GM21576 (cell line): Measurements from ENCODE around the gene GTF2A2.
"Not testable (repeated sequence)": the region's sequence is repeated elsewhere in the genome, so short reads cannot be mapped to it uniquely, and the experiment has no call there.

ENCODE experiments used
- ATAC-seq: cut with Tn5 transposase; IDR thresholded peaks from one replicate; pipeline ENCODE4 v1.9.1; 2021; ENCODE audit warnings: mild to moderate bottlenecking, moderate library complexity; ENCODE audit not compliant: unreplicated experiment

Gene GTF2A2

DNA sequence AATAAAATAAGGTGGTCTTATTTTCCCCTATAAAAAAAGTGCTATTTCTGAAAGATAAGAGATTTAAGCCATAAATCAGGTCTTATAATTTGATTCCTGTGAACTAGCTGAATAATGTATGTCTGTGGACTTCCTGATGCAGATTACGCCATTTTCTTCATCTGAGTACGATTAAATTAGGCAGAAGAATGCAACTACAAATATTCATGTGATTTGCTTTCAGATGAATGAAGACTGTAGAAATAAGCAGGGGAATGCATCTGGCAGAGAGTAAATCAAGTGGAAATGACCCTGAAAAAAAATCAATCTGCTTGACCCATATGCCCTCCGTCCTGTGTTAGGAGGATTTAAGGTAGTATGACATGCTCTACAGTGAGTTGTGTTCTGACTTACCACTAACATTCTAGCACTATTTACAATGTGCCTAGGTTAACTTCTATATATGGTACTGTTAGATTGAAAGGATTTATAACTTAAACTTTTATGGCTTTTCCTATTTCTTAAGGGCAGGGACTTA lies 17.1 kb upstream of the GTF2A2 start:
- ATAC-seq: no peak

DNA sequence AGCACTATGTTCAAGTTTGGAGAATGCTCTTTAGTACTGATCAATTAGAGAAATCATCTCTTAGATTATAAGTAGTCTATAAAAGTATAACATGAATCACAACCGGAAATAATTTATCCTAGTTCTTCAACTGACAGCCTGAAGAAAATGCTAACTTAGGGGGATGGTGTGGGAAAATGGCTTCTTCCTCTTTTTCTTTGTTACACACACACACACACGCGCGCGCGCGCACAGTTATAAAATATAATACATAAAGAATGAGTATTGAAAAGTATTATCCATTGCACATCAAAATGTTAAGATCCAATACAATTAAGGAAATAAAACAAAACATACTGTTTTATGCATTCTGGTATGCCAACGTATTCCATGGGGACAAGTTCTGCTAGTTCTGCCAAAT lies 11.2 kb upstream of the GTF2A2 start:
- ATAC-seq: no peak

DNA sequence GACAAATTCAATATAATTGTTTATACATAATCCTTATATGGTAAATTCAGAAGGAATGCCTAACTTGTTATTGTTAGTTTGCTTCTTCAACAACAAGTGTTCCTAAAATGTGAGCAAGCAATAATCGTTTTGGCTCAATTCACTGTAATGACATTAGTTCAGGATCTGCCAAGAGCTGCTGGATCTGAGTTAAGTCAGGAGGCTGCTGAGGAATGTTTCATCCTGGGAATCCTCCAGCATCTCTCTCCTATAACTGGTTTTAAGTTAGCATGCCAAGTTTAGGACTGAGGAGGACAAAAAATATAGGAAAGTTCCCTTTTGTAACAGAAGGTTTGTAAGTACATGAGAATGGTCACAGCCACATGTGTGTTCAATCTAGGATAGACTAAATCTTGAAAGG lies 4.9 kb upstream of the GTF2A2 start:
- no peak for ATAC-seq

DNA sequence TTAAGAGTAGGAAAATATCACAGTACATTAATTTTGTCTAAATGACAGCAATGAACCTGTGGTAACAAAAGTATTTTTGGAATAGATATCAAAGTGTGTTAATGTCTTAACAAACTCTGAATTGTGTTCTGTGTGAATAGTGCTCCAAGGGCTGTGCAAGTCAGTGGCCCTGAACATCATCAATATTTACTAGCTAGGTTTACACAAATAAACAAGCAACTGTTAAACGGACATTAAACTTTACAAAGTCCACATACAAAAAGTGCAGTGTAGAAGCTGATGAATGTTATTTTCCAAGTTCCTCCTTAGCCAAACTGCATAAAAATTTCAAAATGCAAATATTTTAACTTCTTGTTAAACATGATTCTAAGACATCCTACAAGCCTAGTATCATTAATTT lies 2.1 kb upstream of the GTF2A2 start:
- ATAC-seq: no peak

DNA sequence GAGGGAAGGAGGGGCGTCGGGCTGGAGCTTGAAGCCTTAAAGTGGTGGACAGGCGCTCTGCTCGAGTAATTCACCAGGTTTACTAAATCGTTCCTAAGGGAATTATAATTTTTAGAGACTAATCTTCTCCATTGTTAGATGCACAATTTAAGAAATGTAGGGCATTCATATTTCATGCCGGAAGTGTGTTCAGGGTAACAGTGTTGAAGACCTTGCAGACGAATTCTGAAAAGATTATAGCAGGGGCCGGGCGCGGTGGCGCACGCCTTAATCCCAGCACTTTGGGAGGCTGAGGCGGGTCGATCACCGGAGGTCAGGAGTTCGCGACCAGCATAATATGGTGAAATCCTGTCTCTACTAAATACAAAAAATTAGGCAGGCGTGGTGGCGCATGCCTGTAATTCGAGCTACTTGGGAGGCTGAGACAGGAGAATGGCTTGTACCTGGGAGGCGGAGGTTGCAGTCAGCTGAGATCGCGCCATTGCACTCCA lies 365 bp upstream of the GTF2A2 start:
- ATAC-seq: no peak

DNA sequence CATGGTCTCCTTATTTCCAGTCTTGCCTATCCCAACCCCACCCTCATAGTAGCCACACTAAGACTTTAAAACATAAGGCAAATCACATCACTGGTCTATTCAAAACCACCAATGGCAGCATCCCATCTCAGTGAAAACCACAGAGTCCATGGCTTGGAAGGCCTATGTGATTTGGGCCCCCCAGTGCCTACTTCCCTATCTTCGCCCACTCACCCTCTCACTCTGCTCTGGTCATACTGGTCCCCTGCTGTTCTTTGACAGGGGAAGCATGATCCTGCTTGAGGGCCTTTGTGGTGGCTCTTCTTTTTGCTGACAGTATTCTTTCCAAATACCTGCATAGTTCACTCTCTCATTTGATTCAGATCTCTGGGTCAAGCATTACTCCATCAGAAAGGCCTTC lies 3.3 kb downstream of the GTF2A2 start:
- no peak for ATAC-seq

DNA sequence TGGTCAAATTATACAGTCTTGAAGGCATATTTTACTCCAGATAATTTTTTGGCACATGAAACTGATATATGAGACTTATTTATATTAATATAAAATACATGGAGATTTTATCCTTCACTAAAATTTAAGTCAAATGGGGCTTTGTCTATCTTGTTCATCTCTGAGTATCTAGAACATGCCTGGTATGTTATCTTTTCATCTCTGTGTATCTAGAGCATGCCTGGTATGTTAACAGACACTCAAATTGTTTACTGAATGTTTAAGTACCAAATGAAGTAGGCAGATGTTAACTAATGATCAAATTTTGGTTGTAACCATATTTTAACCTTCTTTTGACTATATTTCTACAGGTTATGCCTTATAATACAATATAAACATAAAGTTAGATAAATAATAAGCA lies 7.7 kb downstream of the GTF2A2 start:
- ATAC-seq: no peak

DNA sequence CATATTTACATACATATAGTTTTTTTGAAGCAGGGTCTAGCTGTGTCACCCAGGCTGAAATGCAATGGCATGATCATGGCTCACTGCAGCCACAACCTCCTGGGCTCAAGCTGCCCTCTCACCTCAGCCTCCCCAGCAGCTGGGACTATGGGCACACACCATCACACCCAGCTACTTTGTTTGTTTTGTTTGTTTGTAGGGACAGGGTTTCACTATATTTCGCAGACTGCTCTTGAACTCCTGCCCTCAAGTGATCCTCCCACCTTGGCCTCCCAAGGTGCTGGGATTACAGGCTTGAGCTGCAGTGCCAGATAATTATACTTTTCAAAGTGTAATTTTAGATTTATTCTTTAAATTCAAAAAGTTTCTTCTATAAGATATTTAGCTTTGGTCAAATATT lies 10.2 kb downstream of the GTF2A2 start:
- no peak for ATAC-seq

DNA sequence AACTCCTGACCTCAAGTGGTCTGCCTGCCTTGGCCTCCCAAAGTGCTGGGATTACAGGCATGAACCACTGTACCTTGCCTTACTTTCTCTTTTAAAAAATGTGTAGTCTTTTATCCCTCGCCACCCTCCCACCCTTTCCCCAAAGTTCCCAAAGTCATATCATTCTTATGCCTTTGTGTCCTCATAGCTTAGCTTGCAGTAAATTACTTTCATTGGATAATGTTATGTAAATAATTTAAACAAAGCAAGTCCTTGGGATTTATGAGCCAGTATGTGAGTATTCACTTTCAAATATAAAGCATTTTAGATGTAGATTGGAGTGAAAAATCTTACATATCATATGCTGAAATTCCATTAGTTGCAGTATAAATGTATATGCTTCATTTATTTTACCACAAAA lies 11.0 kb downstream of the GTF2A2 start:
- no peak for ATAC-seq

DNA sequence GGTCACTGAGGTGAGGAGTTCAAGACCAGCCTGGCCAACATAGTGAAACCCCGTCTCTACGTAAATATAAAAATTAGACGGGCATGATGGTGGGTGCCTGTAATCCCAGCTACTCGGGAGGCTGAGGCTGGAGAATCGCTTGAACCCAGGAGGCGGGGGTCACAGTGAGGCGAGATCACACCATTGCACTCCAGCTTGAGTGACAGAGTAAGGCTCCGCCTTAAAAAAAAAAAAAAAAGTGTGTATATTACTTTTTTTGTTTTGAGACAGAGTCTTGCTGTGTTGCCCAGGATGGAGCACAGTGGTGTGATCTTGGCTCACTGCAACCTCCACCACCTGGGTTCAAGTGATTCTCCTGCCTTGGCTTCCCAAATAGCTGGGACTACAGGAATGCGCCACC lies 11.5 kb downstream of the GTF2A2 start:
- not testable (repeated sequence) for ATAC-seq

DNA sequence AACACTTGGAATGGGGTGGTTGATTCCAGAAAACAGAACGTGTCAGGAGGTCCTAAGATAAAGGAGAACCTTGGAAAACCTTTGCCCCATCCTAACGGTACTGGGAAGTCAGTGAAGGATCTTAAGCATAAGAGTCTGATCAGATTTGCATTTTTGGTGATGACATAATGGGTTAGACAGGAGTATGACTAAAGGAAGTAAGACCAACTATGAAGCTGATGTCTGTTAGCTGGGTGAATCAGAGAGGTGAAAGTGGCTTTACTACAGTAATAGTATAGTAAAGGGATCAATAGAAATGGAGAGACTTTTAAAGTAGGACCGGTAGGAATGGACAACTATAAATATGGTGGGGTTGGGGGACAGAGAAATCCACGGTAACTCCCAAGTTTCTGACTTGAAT lies 12.6 kb downstream of the GTF2A2 start:
- no peak for ATAC-seq

DNA sequence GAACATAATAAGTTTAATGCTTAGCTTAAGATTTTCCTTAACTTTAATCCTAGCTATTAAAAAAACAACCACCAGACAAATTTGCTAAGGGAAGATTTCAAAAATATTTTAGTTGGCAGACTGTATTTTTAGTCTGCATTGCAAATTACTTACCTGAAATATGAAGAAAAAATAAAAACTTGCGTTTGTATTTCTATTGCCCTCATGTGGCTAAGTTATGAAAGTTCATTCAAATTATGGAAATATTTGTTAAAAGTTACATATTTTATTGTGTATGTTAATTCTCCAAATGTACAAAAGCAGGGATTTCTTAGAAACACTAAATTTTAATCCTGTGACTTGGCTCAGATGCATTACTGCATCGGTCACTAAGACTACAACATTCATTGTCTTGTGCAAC lies 15.0 kb downstream of the GTF2A2 start:
- ATAC-seq: no peak

DNA sequence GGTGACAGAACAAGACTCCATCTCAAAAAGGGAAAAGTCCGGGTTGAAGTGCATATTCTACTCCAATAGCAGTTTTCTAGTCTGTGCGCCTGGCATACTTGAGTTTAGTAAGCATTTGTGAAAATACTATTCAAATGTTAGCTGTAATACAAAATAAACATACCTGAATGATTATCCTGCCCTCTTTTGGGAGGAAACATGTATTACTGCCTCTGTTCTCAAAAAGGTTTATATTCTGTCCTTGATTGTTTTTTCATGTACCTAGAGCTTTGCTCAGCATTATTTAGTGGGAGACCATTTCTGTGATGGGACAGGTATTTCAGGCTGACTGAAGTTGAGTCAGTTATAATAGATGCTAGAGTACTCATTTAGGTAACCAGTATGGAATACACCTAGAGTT lies 19.8 kb downstream of the GTF2A2 start:
- ATAC-seq: not testable (repeated sequence)

DNA sequence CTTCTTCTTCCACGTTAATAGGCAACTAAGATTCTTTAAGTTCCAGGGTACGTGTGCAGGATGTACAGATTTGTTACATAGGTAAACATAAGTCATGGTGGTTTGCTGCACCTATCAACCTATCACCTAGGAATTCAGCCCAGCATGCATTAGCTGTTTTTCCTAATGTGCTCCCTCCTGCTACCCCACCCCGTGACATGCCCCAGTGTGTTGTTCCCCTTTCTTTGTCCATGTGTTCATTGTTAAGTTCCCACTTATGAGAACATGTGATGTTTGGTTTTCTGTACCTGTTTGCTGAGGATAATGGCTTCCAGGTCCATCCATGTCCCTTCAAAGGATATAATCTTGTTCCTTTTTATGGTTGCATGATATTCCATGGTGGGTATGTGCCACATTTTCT lies 21.1 kb downstream of the GTF2A2 start:
- ATAC-seq: no peak

DNA sequence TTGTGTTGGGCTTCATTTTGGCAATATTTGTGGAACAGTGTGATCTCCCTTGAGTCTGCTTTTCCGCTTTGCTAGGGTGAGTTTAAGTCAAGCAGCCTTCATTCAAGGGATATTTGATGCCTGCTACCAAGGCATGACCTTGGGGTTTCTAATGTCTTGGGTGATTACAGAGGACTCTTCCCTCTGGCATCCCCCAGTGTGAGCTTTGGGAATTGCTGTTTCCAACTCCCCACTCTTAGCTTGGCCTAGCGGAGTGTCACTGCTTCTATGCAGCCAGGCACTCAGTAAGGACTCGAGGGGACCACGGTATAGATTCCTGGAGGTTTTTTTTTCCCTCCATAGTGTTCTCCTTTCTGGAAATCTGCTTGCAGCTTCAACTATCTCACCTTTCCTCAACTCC lies 24.6 kb downstream of the GTF2A2 start:
- no peak for ATAC-seq

DNA sequence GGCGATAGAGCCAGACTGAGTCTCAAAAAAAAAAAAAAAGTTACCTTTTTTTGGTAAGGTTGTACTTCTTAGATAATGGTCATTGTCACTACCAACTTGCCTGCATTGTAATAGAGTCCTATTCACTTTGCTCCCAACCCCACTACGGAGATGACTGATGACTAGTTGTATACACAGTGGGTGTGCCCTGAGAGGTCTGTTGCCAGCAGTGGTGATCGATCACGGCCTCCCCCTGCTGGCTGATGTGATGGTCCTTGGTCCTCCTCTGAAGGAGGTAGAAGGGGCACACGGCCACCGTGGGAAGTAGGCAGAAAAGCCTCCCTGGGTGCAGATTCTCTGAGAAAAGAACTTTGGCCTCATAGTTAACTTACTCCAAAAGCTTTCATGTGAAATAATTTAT lies 35.0 kb downstream of the GTF2A2 start:
- no peak for ATAC-seq

DNA sequence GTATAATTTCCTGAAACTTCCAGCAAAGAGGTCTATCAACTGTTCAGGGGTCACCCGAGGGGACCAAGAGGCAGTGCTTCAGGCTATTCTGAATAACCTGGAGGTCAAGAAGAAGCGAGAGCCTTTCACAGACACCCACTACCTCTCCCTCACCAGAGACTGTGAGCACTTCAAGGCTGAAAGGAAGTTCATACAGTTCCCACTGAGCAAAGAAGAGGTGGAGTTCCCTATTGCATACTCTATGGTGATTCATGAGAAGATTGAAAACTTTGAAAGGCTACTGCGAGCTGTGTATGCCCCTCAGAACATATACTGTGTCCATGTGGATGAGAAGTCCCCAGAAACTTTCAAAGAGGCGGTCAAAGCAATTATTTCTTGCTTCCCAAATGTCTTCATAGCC lies 38.9 kb downstream of the GTF2A2 start:
- ATAC-seq: no peak

DNA sequence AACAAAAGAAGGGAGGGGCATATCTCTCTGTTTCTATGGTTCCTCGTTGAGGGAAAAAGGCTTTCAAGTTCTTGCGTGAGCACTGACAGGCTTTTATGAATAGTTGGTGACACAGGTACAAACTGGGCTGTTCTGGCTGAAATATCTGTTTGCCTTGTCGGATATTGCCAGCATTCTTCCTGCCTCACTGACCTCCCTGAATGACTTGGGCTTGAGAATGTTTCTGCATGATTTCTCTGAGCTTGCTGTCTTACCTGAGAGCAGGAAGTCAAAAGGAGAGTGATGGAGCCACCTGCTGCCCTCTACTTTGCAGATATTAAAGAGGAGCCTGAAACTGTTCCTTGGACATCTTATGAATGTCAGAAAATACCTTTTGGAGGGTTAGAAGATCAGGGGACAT lies 40.9 kb downstream of the GTF2A2 start:
- no peak for ATAC-seq

DNA sequence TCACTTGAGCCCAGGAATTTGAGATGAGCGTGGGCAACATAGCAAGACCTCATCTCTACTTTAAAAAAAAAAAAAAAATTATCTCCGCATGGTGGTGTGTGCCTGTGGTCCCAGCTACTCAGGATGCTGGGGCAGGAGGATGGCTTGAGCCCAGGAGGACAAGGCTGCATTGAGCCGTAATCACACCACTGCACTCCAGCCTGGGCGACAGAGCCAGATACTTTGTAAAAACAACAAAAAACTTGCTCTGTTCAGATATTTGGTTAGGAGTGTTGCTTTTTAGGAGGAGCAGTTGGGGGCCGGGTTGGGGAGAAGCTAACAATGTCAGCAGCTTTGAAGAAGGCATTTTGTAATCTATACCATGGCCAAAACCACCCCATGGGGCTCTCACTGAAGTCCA lies 41.7 kb downstream of the GTF2A2 start:
- ATAC-seq: no peak

DNA sequence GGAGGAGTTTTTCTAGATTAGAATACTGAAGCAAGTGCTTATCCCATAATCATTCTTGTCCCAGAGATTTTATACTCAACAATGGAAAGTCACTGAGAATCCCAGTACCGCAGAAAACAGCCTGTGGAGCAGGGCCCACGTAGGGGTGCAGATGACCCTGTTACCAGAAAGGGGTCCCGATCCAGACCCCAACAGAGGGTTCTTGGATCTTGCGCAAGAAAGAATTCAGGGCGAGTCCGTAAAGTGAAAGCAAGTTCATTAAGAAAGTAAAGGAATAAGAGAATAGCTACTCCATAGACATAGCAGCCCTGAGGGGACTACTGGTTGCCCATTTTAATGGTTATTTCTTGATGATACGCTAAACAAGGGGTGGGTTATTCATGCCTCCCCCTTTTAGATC lies 43.2 kb downstream of the GTF2A2 start:
- no peak for ATAC-seq

DNA sequence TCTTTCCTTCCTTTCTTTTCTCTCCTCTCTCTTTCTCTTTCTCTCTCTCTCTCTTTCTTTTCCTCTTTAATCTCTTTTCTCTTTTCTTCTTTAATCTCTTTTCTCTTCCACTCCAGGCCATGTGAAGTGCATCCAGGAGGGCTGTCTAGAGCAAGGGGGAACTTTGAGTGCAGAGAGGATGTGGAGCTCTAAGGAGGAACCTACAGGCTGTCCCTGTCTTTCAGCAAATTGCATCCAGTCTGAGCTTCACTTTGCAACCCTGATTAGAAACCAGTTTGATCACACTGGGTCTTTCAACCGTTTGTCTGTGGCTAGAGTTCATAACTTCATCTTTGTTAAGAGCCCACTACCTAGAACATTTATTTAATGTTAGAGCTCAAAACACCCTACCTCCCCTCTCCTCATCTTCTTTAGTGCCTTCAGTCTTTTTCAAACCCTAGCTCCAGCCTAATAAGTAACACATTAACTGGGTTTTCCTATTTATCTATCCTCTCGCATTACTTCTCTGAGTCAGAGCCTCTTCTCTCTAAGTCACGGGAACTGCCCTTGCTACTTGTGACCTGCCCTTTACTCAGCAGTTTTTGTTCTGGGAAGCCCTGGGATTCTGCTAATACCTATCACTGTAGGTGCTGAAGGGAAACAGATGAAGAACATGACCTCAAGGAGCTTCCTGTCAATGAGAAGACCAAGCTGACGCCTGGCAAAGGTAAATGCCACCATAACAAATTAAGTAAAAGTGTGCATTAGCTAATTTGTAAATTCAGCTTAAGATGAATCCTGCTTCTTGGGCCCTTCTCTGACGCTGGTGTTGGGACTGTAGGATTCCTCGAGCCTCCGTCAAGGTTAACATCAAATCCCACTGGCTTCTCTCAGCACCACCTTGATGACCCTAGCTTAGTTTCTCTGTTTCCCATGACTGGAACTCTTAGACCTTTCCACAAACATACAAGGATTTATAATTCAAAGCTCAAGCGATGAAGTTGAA lies 45.7 kb downstream of the GTF2A2 start, which contains the start of gene GCNT3:
GCNT3 (plus strand) TSS at position 508 of the 985 bp plus-strand sequence. CDS start 6,456 bp downstream, outside the sequence.
- ATAC-seq: no peak
